Bronchial smooth muscle cell (primary cell): ENCODE data around the gene TASOR2. TPM values are rescaled to one million over a fixed set of nuclear protein-coding genes. Genes with fewer than 3 reads are reported as not detected.

Experiments used
- total RNA-seq: library from RNA; depleted of rRNA; stranded (reverse); fragments of >200 nt; gene quantifications from 2 replicates; pipeline ENCODE4 v1.2.1, GENCODE V29; 2014

TASOR2 gene
- 28.1 and 37.4 TPM in 2 replicates for total RNA-seq

GRCh38 chr10:5684318-5684970 lies at the start of gene TASOR2:
Gene TASOR2, plus strand, starts transcription at chr10:5684838. Its CDS starts 35,805 bp downstream, at chr10:5720643.

GRCh38 chr10:5666008-5666840 lies 18.4 kb upstream of the TASOR2 start, which contains the start of gene ASB13:
Gene ASB13, minus strand, starts transcription at chr10:5666595. Its CDS starts 44 bp downstream, at chr10:5666551.

Other genes starting within 250 kb of the TASOR2 start
- 0.17 TPM in 1 of 2 replicates, not detected in the other for gene CALML5, start 185.3 kb upstream of the TASOR2 start, total RNA-seq
- gene CALML3, start 159.9 kb upstream of the TASOR2 start, total RNA-seq, result not detected in 2 replicates
- 7.1 and 7.4 TPM in 2 replicates for gene ASB13, start 18.2 kb upstream of the TASOR2 start, total RNA-seq
- 431 and 544 TPM in 2 replicates for gene GDI2, start 128.6 kb downstream of the TASOR2 start, total RNA-seq
- gene ANKRD16, start 205.1 kb downstream of the TASOR2 start, total RNA-seq, result 7.4 and 9.0 TPM in 2 replicates
- gene FBH1, start 205.4 kb downstream of the TASOR2 start, total RNA-seq, result 92.7 and 131 TPM in 2 replicates